Cardiac fibroblast (primary cell): ENCODE results near the gene PCDHGA1.
"Not testable (repeated sequence)": the region's sequence is repeated elsewhere in the genome, so short reads cannot be mapped to it uniquely, and the experiment has no call there.

Experiments
- DNase-seq, 2 donors: peaks; one replicate each; pipeline versions ENCODE4 v3.0.0 to v3.0.0-alpha.2; 2010; ENCODE audit warnings: low read depth in 2 of 2
- H3K4me3 ChIP-seq, 2 donors: replicated peaks in 1 of 2; 1 replicate in 1 of 2; 2 replicates in 1 of 2; pipeline ENCODE4 v1.5.1; 2011; ENCODE audit warnings: low read depth in 2 of 2, low read length in 2 of 2, mild to moderate bottlenecking in 2 of 2, moderate library complexity in 1 of 2
- CTCF ChIP-seq: IDR thresholded peaks from one replicate; pipeline ENCODE4 v1.5.1; 2011; ENCODE audit warnings: low read depth, mild to moderate bottlenecking, low read length, inconsistent platforms

PCDHGA1 gene

DNA sequence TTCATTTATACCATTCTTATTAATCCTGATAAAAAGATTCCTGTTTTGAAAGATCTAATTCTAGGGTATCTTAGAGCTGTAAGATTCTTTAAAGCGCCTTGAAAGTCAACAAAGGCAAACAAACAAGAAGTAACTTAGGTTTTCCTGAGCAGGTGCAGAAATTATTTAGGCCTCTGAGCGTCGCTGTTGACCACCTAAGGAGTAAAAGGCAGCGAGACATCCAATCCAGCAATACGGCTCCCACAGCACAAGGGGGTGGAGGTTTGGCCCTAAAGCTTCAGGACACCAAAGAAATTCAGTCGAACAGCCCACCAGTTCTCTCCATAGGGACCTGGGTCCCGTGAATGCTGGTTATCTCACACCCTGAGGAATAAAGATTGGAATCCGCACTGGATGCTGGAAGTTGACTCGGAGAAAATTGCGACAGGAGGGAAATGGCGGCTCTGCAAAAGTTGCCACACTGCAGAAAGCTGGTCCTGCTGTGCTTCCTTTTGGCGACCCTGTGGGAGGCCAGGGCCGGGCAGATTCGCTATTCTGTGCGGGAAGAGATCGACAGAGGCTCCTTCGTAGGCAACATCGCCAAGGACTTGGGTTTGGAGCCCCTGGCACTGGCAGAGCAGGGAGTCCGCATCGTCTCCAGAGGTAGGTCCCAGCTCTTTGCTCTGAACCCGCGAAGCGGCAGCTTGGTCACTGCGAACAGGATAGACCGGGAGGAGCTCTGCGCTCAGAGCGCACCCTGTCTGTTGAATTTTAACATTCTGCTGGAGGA is 8.4 kb downstream of the PCDHGA1 start, which contains the start of gene PCDHGA2:
PCDHGA2 (plus strand) TSS at position 223 of the 769 bp plus-strand sequence.
- DNase-seq, result peak; percentile 54 to 73
- H3K4me3 ChIP-seq, result peak within 1 kb of the TSS; percentile 29 to 33
- peak; percentile 49 for TF ChIP-seq CTCF

- H3K4me3 ChIP-seq, DNase-seq: not testable (repeated sequence)
Measured at GRCh38 chr5:141340781-141341354, 10.6 kb downstream of the PCDHGA1 start.

GRCh38 chr5:141342773-141343172 is 12.5 kb downstream of the PCDHGA1 start:
- TF ChIP-seq CTCF, result no peak
- DNase-seq, result no peak
- no peak overlapping the region for H3K4me3 ChIP-seq

- TF ChIP-seq CTCF, result peak; percentile 46
- peak; percentile 59 to 73 for DNase-seq
- peak within 1 kb of the TSS; percentile 25 to 35 for H3K4me3 ChIP-seq
Measured at GRCh38 chr5:141343242-141343952, 13.1 kb downstream of the PCDHGA1 start, which contains the start of gene PCDHGA3. PCDHGA3 (plus strand) TSS chr5:141343829; CDS start chr5:141344034, 205 bp downstream.

GRCh38 chr5:141343953-141344463 is 13.7 kb downstream of the PCDHGA1 start:
- TF ChIP-seq CTCF, result no peak
- no peak for DNase-seq
- H3K4me3 ChIP-seq, result peak overlapping the region; percentile 25 to 35

DNA sequence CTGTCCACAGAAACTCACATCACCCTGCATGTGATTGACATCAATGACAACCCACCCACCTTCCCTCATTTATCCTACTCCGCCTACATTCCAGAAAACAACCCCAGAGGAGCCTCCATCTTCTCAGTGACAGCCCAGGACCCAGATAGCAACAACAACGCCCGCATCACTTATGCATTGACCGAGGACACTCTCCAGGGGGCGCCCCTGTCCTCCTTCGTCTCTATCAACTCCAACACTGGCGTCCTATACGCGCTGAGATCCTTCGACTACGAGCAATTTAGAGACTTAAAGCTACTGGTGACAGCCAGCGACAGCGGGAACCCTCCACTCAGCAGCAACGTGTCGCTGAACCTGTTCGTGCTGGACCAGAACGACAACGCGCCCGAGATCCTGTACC is 15.0 kb downstream of the PCDHGA1 start:
- no peak overlapping the region for H3K4me3 ChIP-seq
- TF ChIP-seq CTCF, result no peak
- no peak for DNase-seq

DNA sequence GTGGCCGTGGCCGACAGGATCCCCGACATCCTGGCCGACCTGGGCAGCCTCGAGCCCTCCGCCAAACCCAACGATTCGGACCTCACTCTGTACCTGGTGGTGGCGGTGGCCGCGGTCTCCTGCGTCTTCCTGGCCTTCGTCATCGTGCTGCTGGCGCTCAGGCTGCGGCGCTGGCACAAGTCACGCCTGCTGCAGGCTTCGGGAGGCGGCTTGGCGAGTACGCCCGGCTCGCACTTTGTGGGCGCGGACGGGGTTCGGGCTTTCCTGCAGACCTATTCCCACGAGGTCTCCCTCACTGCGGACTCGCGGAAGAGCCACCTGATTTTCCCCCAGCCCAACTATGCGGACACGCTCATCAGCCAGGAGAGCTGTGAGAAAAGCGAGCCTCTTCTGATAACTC is 15.7 kb downstream of the PCDHGA1 start:
- not testable (repeated sequence) for DNase-seq, H3K4me3 ChIP-seq
